Germinal center (tissue), 1 donor: ENCODE data around the gene GARIN5A.
"Not testable (repeated sequence)": the region's sequence is repeated elsewhere in the genome, so short reads cannot be mapped to it uniquely, and the experiment has no call there.

Experiments
- DNase-seq: peaks from one replicate; pipeline ENCODE4 v3.0.0; 2012; ENCODE audit warnings: mixed read lengths, low spot score

GARIN5A gene

GRCh38 chr19:50465000-50465399 lies 11.6 kb downstream of the GARIN5A start:
- DNase-seq: no peak

- DNase-seq: no peak
Measured at GRCh38 chr19:50464348-50464747, 12.3 kb downstream of the GARIN5A start.

- DNase-seq: no peak
Measured at GRCh38 chr19:50462970-50463369, 13.7 kb downstream of the GARIN5A start.

GRCh38 chr19:50461066-50461875 lies 15.4 kb downstream of the GARIN5A start:
- DNase-seq: peak; percentile 88

GRCh38 chr19:50460161-50460765 lies 16.4 kb downstream of the GARIN5A start:
- peak; percentile 69 for DNase-seq

GRCh38 chr19:50459638-50460037 lies 17.0 kb downstream of the GARIN5A start:
- no peak for DNase-seq

- DNase-seq: no peak
Measured at GRCh38 chr19:50459067-50459456, 17.6 kb downstream of the GARIN5A start.

GRCh38 chr19:50458396-50459066 lies 18.1 kb downstream of the GARIN5A start:
- DNase-seq: no peak

- no peak for DNase-seq
Measured at GRCh38 chr19:50457300-50457699, 19.3 kb downstream of the GARIN5A start.

- DNase-seq: no peak
Measured at GRCh38 chr19:50455992-50456391, 20.7 kb downstream of the GARIN5A start.

GRCh38 chr19:50453243-50453642 lies 23.4 kb downstream of the GARIN5A start:
- DNase-seq: no peak

- no peak for DNase-seq
Measured at GRCh38 chr19:50451223-50451534, 25.5 kb downstream of the GARIN5A start.

- DNase-seq: no peak
Measured at GRCh38 chr19:50450369-50451222, 26.1 kb downstream of the GARIN5A start.

- no peak for DNase-seq
Measured at GRCh38 chr19:50449236-50449899, 27.3 kb downstream of the GARIN5A start.

GRCh38 chr19:50447750-50448149 lies 28.9 kb downstream of the GARIN5A start:
- DNase-seq: no peak

- no peak for DNase-seq
Measured at GRCh38 chr19:50447053-50447452, 29.6 kb downstream of the GARIN5A start.

- DNase-seq: no peak
Measured at GRCh38 chr19:50444059-50444458, 32.6 kb downstream of the GARIN5A start.

GRCh38 chr19:50439130-50439529 lies 37.5 kb downstream of the GARIN5A start:
- DNase-seq: not testable (repeated sequence)

- no peak for DNase-seq
Measured at GRCh38 chr19:50437862-50438449, 38.7 kb downstream of the GARIN5A start.

- DNase-seq: no peak
Measured at GRCh38 chr19:50435627-50436026, 41.0 kb downstream of the GARIN5A start.

- no peak for DNase-seq
Measured at GRCh38 chr19:50435221-50435620, 41.4 kb downstream of the GARIN5A start.
